Neural cell (in vitro differentiated cells): ENCODE measurements around the gene TMEM181. TPM values are rescaled to one million over a fixed set of nuclear protein-coding genes. Genes with fewer than 3 reads are reported as not detected.

Experiments used
- H2AFZ ChIP-seq: fragments of 200-600, 300-800 bp; sonication (generic), shearing (Covaris generic); 2 replicates; pipeline ENCODE4 v1.6.0; 2014; ENCODE audit warnings: low read depth, mild to moderate bottlenecking, antibody characterized with exemption, low read length, moderate library complexity
- H3F3A ChIP-seq: fragments of 200-600 bp; shearing (Covaris generic); 2 replicates; pipeline ENCODE4 v1.6.1; 2016; ENCODE audit warnings: mild to moderate bottlenecking, moderate library complexity, mixed read lengths, antibody characterized with exemption, low read length; ENCODE audit not compliant: insufficient read depth, poor library complexity, severe bottlenecking
- H3K27ac ChIP-seq: fragments of 200-600, 300-800 bp; sonication (generic), shearing (Covaris generic); 2 replicates; pipeline ENCODE4 v1.5.1; 2014; ENCODE audit warnings: mild to moderate bottlenecking, low read length, moderate library complexity
- H3K27me3 ChIP-seq: fragments of 300-800, 200-600 bp; sonication (generic), shearing (Covaris generic); 2 replicates; pipeline ENCODE4 v1.6.0; 2014; ENCODE audit warnings: mild to moderate bottlenecking, low read depth, low read length, moderate library complexity; ENCODE audit not compliant: insufficient read depth
- H3K36me3 ChIP-seq: fragments of 300-800, 200-600 bp; sonication (generic), shearing (Covaris generic); 2 replicates; pipeline ENCODE4 v1.5.1; 2014; ENCODE audit warnings: mild to moderate bottlenecking, antibody characterized with exemption, low read length, moderate library complexity; ENCODE audit not compliant: insufficient read depth
- H3K4me2 ChIP-seq: fragments of 300-800, 200-600 bp; sonication (generic), shearing (Covaris generic); 2 replicates; pipeline ENCODE4 v1.6.0; 2014; ENCODE audit warnings: mild to moderate bottlenecking, low read length
- H3K4me3 ChIP-seq: fragments of 300-800, 200-600 bp; sonication (generic), shearing (Covaris generic); 2 replicates; pipeline ENCODE4 v1.5.1; 2014; ENCODE audit warnings: mild to moderate bottlenecking, low read length, moderate library complexity
- H3K79me2 ChIP-seq: fragments of 200-600 bp; shearing (Covaris generic); replicated peaks from 2 replicates; pipeline ENCODE4 v1.6.0; 2014; ENCODE audit warnings: mild to moderate bottlenecking, low read length, moderate library complexity; ENCODE audit not compliant: insufficient read depth
- H3K9ac ChIP-seq: fragments of 300-800, 200-600 bp; sonication (generic), shearing (Covaris generic); 2 replicates; pipeline ENCODE4 v1.6.1; 2016; ENCODE audit warnings: mild to moderate bottlenecking, low read length, mixed read lengths
- H3K9me2 ChIP-seq: fragments of 200-600 bp; shearing (Covaris generic); 2 replicates; pipeline ENCODE4 v1.6.1; 2016; ENCODE audit warnings: mild to moderate bottlenecking, low read length, mixed read lengths; ENCODE audit not compliant: insufficient read depth
- H3K9me3 ChIP-seq: fragments of 200-600, 300-800 bp; sonication (generic), shearing (Covaris generic); 2 replicates; pipeline ENCODE4 v1.6.1; 2016; ENCODE audit warnings: mild to moderate bottlenecking, mixed run types, low read length, moderate library complexity, mixed read lengths
- H4K20me1 ChIP-seq: fragments of 200-600 bp; shearing (Covaris generic); 2 replicates; pipeline ENCODE4 v1.6.1; 2016; ENCODE audit warnings: mild to moderate bottlenecking, mixed run types; ENCODE audit not compliant: insufficient read depth
- EP300 ChIP-seq: fragments of 450-650 bp; conservative IDR thresholded peaks from 2 replicates; pipeline ENCODE4 v1.6.1; 2014; ENCODE audit warnings: antibody characterized with exemption, mild to moderate bottlenecking, moderate library complexity; ENCODE audit not compliant: poor library complexity, severe bottlenecking
- EZH2 ChIP-seq: fragments of 200-600, 300-800 bp; shearing (Covaris generic), sonication (generic); IDR thresholded peaks from 2 replicates; pipeline ENCODE4 v1.6.1; 2014; ENCODE audit warnings: antibody characterized with exemption, low read length, borderline replicate concordance, mild to moderate bottlenecking; ENCODE audit not compliant: insufficient read depth, poor library complexity, severe bottlenecking
- MXI1 ChIP-seq: fragments of 450-650 bp; conservative IDR thresholded peaks from 2 replicates; pipeline ENCODE4 v1.6.1; 2014; ENCODE audit warnings: antibody characterized with exemption, mild to moderate bottlenecking; ENCODE audit not compliant: poor library complexity, severe bottlenecking
- POLR2AphosphoS5 ChIP-seq: IDR thresholded peaks from 2 replicates; pipeline ENCODE4 v1.6.1; 2012
- RAD21 ChIP-seq: fragments of 450-650 bp; conservative IDR thresholded peaks from 2 replicates; pipeline ENCODE4 v1.6.1; 2014; ENCODE audit warnings: antibody characterized with exemption, mild to moderate bottlenecking, moderate library complexity
- SMC3 ChIP-seq: fragments of 450-650 bp; conservative IDR thresholded peaks from 2 replicates; pipeline ENCODE4 v1.6.1; 2014; ENCODE audit warnings: antibody characterized with exemption, mild to moderate bottlenecking, moderate library complexity; ENCODE audit not compliant: poor library complexity
- TAF1 ChIP-seq: IDR thresholded peaks from 2 replicates; pipeline ENCODE4 v1.6.1; 2012; ENCODE audit warnings: low read depth
- polyA plus RNA-seq: library from polyadenylated mRNA; depleted of rRNA; stranded (reverse); fragments of >200 nt; gene quantifications from 2 replicates; pipeline ENCODE4 v1.2.3, GENCODE V29; 2014
- TF ChIP-seq, protein P1 (sequence below): IDR thresholded peaks from 2 replicates; pipeline ENCODE4 v1.6.1; 2012; ENCODE audit warnings: borderline replicate concordance
- TF ChIP-seq, protein P2 (sequence below): fragments of 450-650 bp; IDR thresholded peaks from 2 replicates; pipeline ENCODE4 v1.5.1; 2014; ENCODE audit warnings: antibody characterized with exemption, mild to moderate bottlenecking, moderate library complexity; ENCODE audit not compliant: poor library complexity, severe bottlenecking

Gene TMEM181
- polyA plus RNA-seq, 1 donor from 2014 or later = 47.6 TPM

DNA sequence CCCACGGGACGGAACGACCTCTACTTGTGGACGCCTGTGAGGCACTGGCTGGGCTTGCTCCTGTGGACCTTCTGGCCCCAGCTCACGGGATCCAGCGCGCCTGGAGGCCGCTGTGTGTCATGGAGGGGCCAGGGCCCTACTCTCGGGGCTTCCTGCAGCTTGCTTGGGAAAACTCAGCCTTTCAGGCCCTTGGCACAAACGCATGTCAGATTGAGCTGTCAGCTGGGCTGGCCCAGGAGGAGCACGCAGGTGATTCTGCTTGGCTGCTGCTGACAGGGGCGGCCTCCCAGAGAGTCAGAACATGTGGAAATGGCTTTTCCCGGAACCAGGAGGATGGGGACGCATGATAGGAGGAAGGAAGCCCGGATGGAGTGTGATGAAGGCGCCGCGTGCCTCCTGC lies 39.7 kb downstream of the TMEM181 start:
- Histone ChIP-seq H3F3A (no peaks in the 10 kb centered on the region), H3K36me3 (no peaks in the 10 kb centered on the region), H3K4me3 (no peak overlapping the region), H4K20me1 (no peaks in the 10 kb centered on the region), H3K9ac (no peak overlapping the region), H2AFZ (no peak overlapping the region), H3K4me2 (no peak overlapping the region), H3K27ac (no peak overlapping the region), H3K9me3 (no peaks in the 10 kb centered on the region), H3K27me3 (no peaks in the 10 kb centered on the region), H3K79me2 (no peaks in the 10 kb centered on the region), H3K9me2 (no peaks in the 10 kb centered on the region)
- TF ChIP-seq, protein P1, sequence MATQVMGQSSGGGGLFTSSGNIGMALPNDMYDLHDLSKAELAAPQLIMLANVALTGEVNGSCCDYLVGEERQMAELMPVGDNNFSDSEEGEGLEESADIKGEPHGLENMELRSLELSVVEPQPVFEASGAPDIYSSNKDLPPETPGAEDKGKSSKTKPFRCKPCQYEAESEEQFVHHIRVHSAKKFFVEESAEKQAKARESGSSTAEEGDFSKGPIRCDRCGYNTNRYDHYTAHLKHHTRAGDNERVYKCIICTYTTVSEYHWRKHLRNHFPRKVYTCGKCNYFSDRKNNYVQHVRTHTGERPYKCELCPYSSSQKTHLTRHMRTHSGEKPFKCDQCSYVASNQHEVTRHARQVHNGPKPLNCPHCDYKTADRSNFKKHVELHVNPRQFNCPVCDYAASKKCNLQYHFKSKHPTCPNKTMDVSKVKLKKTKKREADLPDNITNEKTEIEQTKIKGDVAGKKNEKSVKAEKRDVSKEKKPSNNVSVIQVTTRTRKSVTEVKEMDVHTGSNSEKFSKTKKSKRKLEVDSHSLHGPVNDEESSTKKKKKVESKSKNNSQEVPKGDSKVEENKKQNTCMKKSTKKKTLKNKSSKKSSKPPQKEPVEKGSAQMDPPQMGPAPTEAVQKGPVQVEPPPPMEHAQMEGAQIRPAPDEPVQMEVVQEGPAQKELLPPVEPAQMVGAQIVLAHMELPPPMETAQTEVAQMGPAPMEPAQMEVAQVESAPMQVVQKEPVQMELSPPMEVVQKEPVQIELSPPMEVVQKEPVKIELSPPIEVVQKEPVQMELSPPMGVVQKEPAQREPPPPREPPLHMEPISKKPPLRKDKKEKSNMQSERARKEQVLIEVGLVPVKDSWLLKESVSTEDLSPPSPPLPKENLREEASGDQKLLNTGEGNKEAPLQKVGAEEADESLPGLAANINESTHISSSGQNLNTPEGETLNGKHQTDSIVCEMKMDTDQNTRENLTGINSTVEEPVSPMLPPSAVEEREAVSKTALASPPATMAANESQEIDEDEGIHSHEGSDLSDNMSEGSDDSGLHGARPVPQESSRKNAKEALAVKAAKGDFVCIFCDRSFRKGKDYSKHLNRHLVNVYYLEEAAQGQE = no peak
- TF ChIP-seq TAF1 = no peak
- no peak for TF ChIP-seq MXI1
- no peak for TF ChIP-seq POLR2AphosphoS5
- TF ChIP-seq EP300 = no peak
- no peak for TF ChIP-seq SMC3
- TF ChIP-seq RAD21 = no peak
- TF ChIP-seq, protein P2, sequence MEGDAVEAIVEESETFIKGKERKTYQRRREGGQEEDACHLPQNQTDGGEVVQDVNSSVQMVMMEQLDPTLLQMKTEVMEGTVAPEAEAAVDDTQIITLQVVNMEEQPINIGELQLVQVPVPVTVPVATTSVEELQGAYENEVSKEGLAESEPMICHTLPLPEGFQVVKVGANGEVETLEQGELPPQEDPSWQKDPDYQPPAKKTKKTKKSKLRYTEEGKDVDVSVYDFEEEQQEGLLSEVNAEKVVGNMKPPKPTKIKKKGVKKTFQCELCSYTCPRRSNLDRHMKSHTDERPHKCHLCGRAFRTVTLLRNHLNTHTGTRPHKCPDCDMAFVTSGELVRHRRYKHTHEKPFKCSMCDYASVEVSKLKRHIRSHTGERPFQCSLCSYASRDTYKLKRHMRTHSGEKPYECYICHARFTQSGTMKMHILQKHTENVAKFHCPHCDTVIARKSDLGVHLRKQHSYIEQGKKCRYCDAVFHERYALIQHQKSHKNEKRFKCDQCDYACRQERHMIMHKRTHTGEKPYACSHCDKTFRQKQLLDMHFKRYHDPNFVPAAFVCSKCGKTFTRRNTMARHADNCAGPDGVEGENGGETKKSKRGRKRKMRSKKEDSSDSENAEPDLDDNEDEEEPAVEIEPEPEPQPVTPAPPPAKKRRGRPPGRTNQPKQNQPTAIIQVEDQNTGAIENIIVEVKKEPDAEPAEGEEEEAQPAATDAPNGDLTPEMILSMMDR = no peak

DNA sequence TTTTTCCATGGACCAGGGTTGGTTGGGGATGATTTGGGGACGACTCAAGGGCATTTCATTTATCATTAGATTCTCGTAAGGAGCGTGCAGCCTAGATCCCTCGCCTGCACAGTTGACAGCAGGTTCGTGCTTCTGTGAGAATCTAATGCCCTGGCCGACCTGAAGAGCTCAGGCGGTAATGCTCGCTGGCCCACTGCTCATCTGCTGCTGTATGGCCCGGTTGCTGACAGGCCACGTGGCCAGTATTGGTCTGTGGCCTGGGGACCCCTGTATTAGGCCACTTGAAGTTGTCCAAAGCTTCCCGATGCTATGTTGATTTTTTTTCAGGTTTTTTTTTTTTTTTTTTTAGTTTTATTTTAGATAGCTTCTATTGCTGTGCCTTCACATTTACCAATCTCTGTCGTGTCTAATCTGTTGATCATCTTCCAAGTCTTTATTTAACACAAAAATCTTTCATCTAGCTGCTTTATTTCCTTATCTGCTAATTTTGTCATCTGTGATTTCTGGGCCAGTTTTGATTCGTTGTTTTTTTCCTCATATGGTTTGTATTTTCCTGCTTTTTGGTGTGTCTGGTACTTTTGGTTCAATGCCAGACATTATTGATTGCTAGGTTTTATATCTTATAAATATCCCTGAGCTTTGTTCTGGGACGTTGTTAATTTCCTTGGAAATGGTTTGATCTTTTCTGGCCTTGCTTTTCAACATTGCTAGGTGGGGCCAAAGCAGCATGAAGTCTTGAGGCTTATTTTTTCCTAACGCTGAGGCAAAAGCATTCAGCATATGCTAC lies 43.6 kb downstream of the TMEM181 start:
- H3K9ac ChIP-seq = no peak overlapping the region
- H3K36me3 ChIP-seq = no peaks in the 10 kb centered on the region
- H3K4me3 ChIP-seq = no peak overlapping the region

More for the DNA sequence above, 43.6 kb downstream of the TMEM181 start:
- Histone ChIP-seq H3K79me2 (no peaks in the 10 kb centered on the region), H3F3A (no peaks in the 10 kb centered on the region), H3K9me2 (no peaks in the 10 kb centered on the region), H3K27ac (no peak overlapping the region), H2AFZ (no peak overlapping the region), H3K27me3 (no peaks in the 10 kb centered on the region), H3K9me3 (no peaks in the 10 kb centered on the region), H3K4me2 (no peak overlapping the region), H4K20me1 (no peaks in the 10 kb centered on the region)
- TF ChIP-seq POLR2AphosphoS5 (no peak), SMC3 (no peak), TAF1 (no peak), MXI1 (no peak), RAD21 (no peak), EP300 (no peak), EZH2 (no peak)
- TF ChIP-seq, protein P1 = no peak
- TF ChIP-seq, protein P2 = no peak
